Activated CD4-positive, alpha-beta memory T cell treated with anti-CD3 and anti-CD28 coated beads, Interleukin-2, amount 10 ng/mL, durations not matched to agents 7 days and 5 days (primary cell): Measurements from ENCODE around the gene ITPKA. TPM values are rescaled to one million over a fixed set of nuclear protein-coding genes. Genes with fewer than 3 reads are reported as not detected.

Experiments used
- CTCF ChIA-PET: fragments of 350-600 bp; sonication (Branson Sonifier 250); formaldehyde crosslinking; loops from one replicate; lab custom pipeline; 2021; ENCODE audit warnings: antibody characterized with exemption, inconsistent platforms; lab: Charles Lee
- POLR2A ChIA-PET: fragments of 350-600 bp; sonication (Branson Sonifier 250); formaldehyde crosslinking; loops from one replicate; lab custom pipeline; 2021; ENCODE audit warnings: antibody characterized with exemption; lab: Charles Lee
- DNase-seq: peaks from one replicate; pipeline ENCODE4 v3.0.0-alpha.2; 2020
- H3K27ac Mint-ChIP-seq: one replicate; pipeline ENCODE4 v1.8.0; 2021; ENCODE audit warnings: mild to moderate bottlenecking, mixed read lengths
- H3K27me3 Mint-ChIP-seq: one replicate; pipeline ENCODE4 v1.8.0; 2021; ENCODE audit warnings: mixed read lengths
- H3K36me3 Mint-ChIP-seq: one replicate; pipeline ENCODE4 v1.8.0; 2021; ENCODE audit warnings: low read depth, mixed read lengths
- H3K4me1 Mint-ChIP-seq: one replicate; pipeline ENCODE4 v1.8.0; 2021; ENCODE audit warnings: mixed read lengths
- H3K4me3 Mint-ChIP-seq: one replicate; pipeline ENCODE4 v1.8.0; 2021; ENCODE audit warnings: mild to moderate bottlenecking, mixed read lengths
- H3K9me3 Mint-ChIP-seq: one replicate; pipeline ENCODE4 v1.8.0; 2021; ENCODE audit warnings: mixed read lengths
- total RNA-seq, 2 experiments: library from RNA; stranded (reverse); gene quantifications; one replicate each; pipeline ENCODE4 v1.2.3, GENCODE V29; 2021

ITPKA gene
- total RNA-seq, 2 experiments from 2014 or later: 0.30 to 0.48 TPM

DNA sequence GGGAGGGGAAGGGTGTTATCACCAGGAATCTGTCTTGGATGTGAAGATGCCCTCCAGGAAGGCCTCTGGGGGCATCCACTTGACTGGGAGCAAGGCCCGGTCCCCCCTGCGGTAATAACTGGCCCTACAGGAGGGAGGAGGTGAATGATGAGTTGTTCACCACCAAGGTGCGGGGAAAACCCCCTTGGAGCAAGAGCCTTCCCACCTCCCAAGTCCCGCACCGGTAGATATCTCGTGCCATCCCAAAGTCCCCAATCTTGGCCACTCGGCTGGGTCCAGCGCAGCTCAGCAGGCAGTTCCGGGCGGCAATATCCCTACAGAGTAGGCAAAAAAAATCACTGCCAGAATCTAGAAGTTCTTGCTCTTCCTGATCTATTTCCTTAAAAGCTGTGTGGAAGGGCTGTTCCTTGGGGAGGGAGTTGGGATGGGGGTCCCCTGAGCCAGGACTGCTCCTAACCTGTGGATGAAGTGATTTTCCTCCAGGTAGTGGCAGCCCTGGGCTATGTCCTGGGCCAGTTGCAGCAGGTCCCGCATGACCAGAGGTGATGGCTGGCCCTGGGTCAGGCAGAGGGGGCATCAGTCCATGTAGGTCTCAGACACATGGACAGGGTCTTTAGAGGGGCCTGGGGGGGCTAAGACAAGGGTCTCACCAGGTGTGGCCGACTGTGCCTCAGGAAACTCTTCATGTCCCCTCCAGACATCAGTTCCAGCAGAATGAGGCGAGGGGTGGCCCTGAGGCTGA, 11.2 kb downstream of the ITPKA start:
- Mint-ChIP-seq H3K9me3 (no peaks in the 10 kb centered on the region), H3K4me3 (no peak overlapping the region), H3K4me1 (peaks cover 20% of the 10 kb centered on the region), H3K27ac (no peak overlapping the region), H3K27me3 (peaks cover 64% of the 10 kb centered on the region), H3K36me3 (no peaks in the 10 kb centered on the region)
- POLR2A ChIA-PET: no interaction called here
- CTCF ChIA-PET: interaction anchor here (2.2 kb wide), 1 partner anchor 39 kb away, joined by 8 read pairs; no protein-coding TSS in a partner anchor
- DNase-seq: no peak

GRCh38 chr15:41505776-41506175, 12.1 kb downstream of the ITPKA start:
- ChIA-PET CTCF (interaction anchor here (2.2 kb wide), 1 partner anchor 40 kb away, joined by 8 read pairs; no protein-coding TSS in a partner anchor), POLR2A (no interaction called here)
- H3K27me3 Mint-ChIP-seq: peaks cover 66% of the 10 kb centered on the region
- peaks cover 19% of the 10 kb centered on the region for H3K4me1 Mint-ChIP-seq
- no peak overlapping the region for H3K4me3 Mint-ChIP-seq
- no peak overlapping the region for H3K27ac Mint-ChIP-seq
- no peaks in the 10 kb centered on the region for H3K36me3 Mint-ChIP-seq
- no peaks in the 10 kb centered on the region for H3K9me3 Mint-ChIP-seq
- DNase-seq: no peak

- Mint-ChIP-seq H3K27me3 (peaks cover 60% of the 10 kb centered on the region), H3K4me3 (no peak overlapping the region), H3K4me1 (peaks cover 10% of the 10 kb centered on the region), H3K36me3 (no peaks in the 10 kb centered on the region), H3K9me3 (no peaks in the 10 kb centered on the region), H3K27ac (no peak overlapping the region)
- POLR2A ChIA-PET: no interaction called here
- no peak for DNase-seq
- CTCF ChIA-PET: interaction anchor here (1.4 to 2.2 kb wide), 2 partner anchors 13 to 41 kb away, joined by 3 to 8 read pairs; no protein-coding TSS in a partner anchor
These were observed 13.2 kb downstream of the ITPKA start for GRCh38 chr15:41506796-41507341.

- ChIA-PET POLR2A (no interaction called here), CTCF (interaction anchor here (1.4 kb wide), 1 partner anchor 12 kb away, joined by 3 read pairs; no protein-coding TSS in a partner anchor)
- Mint-ChIP-seq H3K9me3 (no peaks in the 10 kb centered on the region), H3K27ac (no peak overlapping the region), H3K4me1 (peaks cover 12% of the 10 kb centered on the region), H3K27me3 (peaks cover 60% of the 10 kb centered on the region), H3K4me3 (no peak overlapping the region), H3K36me3 (no peaks in the 10 kb centered on the region)
- DNase-seq: no peak
These were observed 14.2 kb downstream of the ITPKA start for GRCh38 chr15:41507820-41508290.

- Mint-ChIP-seq H3K27ac (no peak overlapping the region), H3K4me3 (no peak overlapping the region), H3K4me1 (peaks cover 37% of the 10 kb centered on the region), H3K9me3 (no peaks in the 10 kb centered on the region), H3K27me3 (peaks cover 47% of the 10 kb centered on the region), H3K36me3 (no peaks in the 10 kb centered on the region)
- ChIA-PET POLR2A (interaction anchor here (0.7 to 1.5 kb wide), 3 partner anchors 10 to 33 kb away, joined by 3 to 4 read pairs (median 3); no protein-coding TSS in a partner anchor), CTCF (interaction anchor here (1.0 kb wide), 1 partner anchor 44 kb away, joined by 3 read pairs; no protein-coding TSS in a partner anchor)
- no peak for DNase-seq
These were observed 17.1 kb downstream of the ITPKA start for GRCh38 chr15:41510728-41511127.

DNA sequence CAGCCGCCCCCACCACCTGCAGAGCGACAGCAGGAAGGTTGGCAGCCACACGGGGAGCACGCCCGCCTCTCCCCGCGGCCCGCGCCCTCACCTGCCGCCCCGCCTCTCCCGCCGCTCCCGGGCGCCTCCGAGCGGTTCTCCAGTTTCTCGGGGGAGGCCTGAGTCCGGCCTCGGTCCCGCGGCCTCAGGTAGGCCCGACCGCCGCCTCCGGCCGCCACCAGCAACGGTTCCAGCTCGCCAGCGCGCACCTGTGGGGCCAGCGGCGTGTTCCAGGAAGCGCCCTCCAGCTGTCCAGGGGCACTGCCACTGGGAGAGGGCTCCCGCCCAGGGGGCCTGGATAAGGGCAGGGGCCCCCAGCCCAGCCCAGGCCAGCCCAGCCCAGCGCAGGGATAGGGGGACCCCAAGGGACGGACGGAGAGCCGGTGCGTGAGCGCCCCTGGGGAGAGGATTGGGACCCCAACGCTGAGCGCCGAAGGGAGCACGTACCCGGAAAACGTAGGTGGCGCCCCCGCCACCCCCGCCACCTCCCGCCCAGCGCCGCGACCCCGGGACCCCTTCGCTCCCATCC, 17.7 kb downstream of the ITPKA start:
- H3K27me3 Mint-ChIP-seq: peaks cover 46% of the 10 kb centered on the region

GRCh38 chr15:41511899-41512369, 18.3 kb downstream of the ITPKA start:
- no peak for DNase-seq
- H3K27me3 Mint-ChIP-seq: peaks cover 43% of the 10 kb centered on the region
- H3K27ac Mint-ChIP-seq: no peak overlapping the region
- no peaks in the 10 kb centered on the region for H3K9me3 Mint-ChIP-seq
- CTCF ChIA-PET: interaction anchor here (0.7 kb wide), 1 partner anchor 11 kb away, joined by 3 read pairs; no protein-coding TSS in a partner anchor
- peaks cover 4% of the 10 kb centered on the region for H3K36me3 Mint-ChIP-seq
- POLR2A ChIA-PET: interaction anchor here (1.5 to 1.7 kb wide), 2 partner anchors 10 to 32 kb away, joined by 3 to 7 read pairs; no protein-coding TSS in a partner anchor
- peaks cover 38% of the 10 kb centered on the region for H3K4me1 Mint-ChIP-seq
- H3K4me3 Mint-ChIP-seq: peak overlapping the region; percentile 63

More for the DNA sequence above, 17.7 kb downstream of the ITPKA start:
- CTCF ChIA-PET: interaction anchor here (0.7 to 1.0 kb wide), 2 partner anchors 11 to 45 kb away, joined by 3 read pairs; no protein-coding TSS in a partner anchor
- H3K4me3 Mint-ChIP-seq: no peak overlapping the region
- peaks cover 2% of the 10 kb centered on the region for H3K36me3 Mint-ChIP-seq
- H3K27ac Mint-ChIP-seq: no peak overlapping the region
- H3K9me3 Mint-ChIP-seq: no peaks in the 10 kb centered on the region
- H3K4me1 Mint-ChIP-seq: peaks cover 38% of the 10 kb centered on the region
- POLR2A ChIA-PET: interaction anchor here (0.7 to 1.5 kb wide), 3 partner anchors 9 to 32 kb away, joined by 3 to 4 read pairs (median 3); no protein-coding TSS in a partner anchor
- DNase-seq: no peak

GRCh38 chr15:41512512-41512939, 18.9 kb downstream of the ITPKA start:
- peaks cover 42% of the 10 kb centered on the region for H3K27me3 Mint-ChIP-seq
- H3K4me1 Mint-ChIP-seq: peaks cover 38% of the 10 kb centered on the region
- CTCF ChIA-PET: interaction anchor here (0.9 to 1.6 kb wide), 2 partner anchors 46 to 262 kb away, joined by 3 to 5 read pairs; partner anchors contain the start of gene MAPKBP1
- H3K36me3 Mint-ChIP-seq: peaks cover 5% of the 10 kb centered on the region
- POLR2A ChIA-PET: interaction anchor here (0.5 to 2.6 kb wide), 5 partner anchors 11 to 215 kb away, joined by 4 to 7 read pairs (median 5); partner anchors contain the start of genes ITPKA and RPAP1
- no peak overlapping the region for H3K27ac Mint-ChIP-seq
- peak overlapping the region; percentile 63 for H3K4me3 Mint-ChIP-seq
- no peaks in the 10 kb centered on the region for H3K9me3 Mint-ChIP-seq
- no peak for DNase-seq

DNA sequence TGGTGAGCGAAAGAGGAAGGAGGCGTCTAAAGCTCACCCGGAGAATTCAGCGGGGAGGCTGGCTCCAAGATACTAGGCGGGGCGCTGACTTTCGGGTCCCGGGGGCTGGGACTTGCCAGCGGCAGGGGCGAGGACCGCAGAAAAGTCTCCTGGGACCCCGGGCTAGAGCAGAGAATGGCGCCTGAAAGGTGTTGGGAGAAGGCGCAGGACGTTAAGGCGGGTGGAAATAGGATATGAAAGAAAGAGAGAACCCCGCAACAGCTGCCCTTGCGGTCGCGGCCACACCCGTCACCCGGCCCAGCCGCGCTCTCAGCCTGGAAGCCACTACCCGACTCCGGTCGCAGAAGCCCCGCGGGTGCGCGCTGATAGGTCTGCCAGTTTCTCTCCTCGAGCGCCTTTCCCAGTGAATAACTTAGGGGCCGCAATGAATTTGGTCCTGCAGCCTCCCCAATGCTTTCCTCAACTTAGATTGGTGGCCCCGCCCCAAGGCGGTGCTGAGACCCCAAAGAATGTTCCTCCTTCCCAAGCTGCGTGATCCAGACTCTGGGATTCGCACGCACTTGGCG, 19.3 kb downstream of the ITPKA start:
- DNase-seq: peak; percentile 56
- Mint-ChIP-seq H3K27me3 (peaks cover 38% of the 10 kb centered on the region), H3K36me3 (peaks cover 5% of the 10 kb centered on the region), H3K9me3 (no peaks in the 10 kb centered on the region), H3K4me3 (peak overlapping the region; percentile 63), H3K27ac (no peak overlapping the region), H3K4me1 (peaks cover 38% of the 10 kb centered on the region)
- ChIA-PET POLR2A (interaction anchor here (0.5 to 2.6 kb wide), 6 partner anchors 10 to 215 kb away, joined by 3 to 7 read pairs (median 4); partner anchors contain the start of genes ITPKA and RPAP1), CTCF (interaction anchor here (0.9 to 1.6 kb wide), 2 partner anchors 47 to 261 kb away, joined by 3 to 5 read pairs; partner anchors contain the start of gene MAPKBP1)

DNA sequence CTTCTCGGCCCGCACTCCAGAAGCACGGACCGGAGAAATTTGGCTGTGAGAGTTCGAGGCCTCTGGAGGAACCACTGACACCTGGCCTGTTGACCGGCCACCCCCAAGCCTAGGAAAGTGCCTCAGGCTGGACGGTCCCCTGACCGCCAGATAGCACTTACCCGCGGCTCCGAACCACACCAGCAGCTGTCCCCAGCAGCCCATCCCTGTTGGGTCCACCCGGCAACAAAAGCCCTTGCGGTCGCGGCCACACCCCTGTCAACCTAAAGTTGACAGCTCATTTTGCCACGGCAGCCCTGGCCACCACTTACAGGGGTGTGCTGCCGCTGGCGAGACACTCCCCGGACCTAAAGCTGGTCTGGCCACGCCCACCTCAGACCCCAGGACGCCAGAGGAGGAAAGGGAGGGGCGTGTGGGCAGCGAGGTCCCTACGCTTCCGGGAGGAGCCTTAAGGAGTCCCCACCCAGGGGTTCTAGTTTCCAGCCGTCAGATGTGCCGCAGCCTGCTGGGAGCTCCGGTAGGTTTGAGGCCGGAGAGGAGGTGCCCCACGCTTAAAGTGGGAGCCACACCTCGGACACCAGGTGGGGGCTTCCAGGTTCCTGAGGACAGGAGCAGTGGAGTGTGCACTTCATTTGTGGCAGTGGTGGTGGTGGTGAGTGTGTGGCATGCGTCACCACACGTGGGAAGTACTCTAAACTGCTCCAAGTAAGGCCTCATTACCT, 20.0 kb downstream of the ITPKA start, which contains the start of gene LTK:
Gene LTK, minus strand, starts transcription at position 322 of the 722 bp plus-strand sequence. Its CDS starts 118 bp downstream, at position 204.
- Mint-ChIP-seq H3K9me3 (no peaks in the 10 kb centered on the region), H3K27ac (no peak within 1 kb of the TSS), H3K4me1 (peaks cover 38% of the 10 kb centered on the region), H3K36me3 (peaks cover 5% of the 10 kb centered on the region), H3K27me3 (peaks cover 36% of the 10 kb centered on the region), H3K4me3 (peak within 1 kb of the TSS; percentile 63)
- ChIA-PET CTCF (interaction anchor here (0.9 to 1.6 kb wide), 2 partner anchors 48 to 261 kb away, joined by 3 to 5 read pairs; partner anchors contain the start of gene MAPKBP1), POLR2A (interaction anchor here (0.6 to 2.6 kb wide), 7 partner anchors 11 to 260 kb away, joined by 3 to 7 read pairs (median 4); partner anchors contain the start of genes ITPKA, MAPKBP1 and RPAP1)
- peak; percentile 46 for DNase-seq

DNA sequence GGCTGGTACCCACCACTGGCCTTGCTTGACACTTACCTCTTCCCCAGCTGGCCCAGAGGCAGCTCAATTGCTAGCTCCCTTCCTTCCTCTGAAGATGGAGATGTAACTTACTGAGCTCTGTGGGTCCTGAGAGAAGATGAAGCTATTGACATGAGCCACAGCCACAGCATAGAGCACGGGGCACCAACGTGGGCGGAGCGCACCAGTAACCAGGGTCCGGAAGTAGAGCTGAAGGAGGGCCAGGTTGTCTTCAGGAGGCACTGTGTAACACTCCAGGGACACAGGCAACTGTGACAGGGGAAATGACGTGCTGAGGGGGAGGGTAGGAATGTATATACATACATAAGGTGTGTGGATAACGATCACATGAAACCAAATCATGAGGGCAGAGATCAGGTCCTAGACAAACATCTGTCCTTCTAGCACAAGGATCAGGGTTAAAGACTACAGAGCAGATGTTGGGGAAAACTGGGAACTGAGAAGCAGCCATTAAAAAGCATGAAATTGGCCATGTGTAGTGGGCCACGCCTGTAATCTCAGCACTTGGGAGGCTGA, 24.3 kb downstream of the ITPKA start:
- no peak overlapping the region for H3K27ac Mint-ChIP-seq
- ChIA-PET POLR2A (interaction anchor here (1.1 kb wide), 1 partner anchor 101 kb away, joined by 4 read pairs; the partner anchor contains the start of gene RTF1), CTCF (no interaction called here)
- no peak overlapping the region for H3K4me3 Mint-ChIP-seq
- H3K36me3 Mint-ChIP-seq: peaks cover 5% of the 10 kb centered on the region
- peaks cover 8% of the 10 kb centered on the region for H3K27me3 Mint-ChIP-seq
- no peaks in the 10 kb centered on the region for H3K9me3 Mint-ChIP-seq
- no peak for DNase-seq
- peaks cover 27% of the 10 kb centered on the region for H3K4me1 Mint-ChIP-seq
